Cerebellar nuclear complex (tissue), 1 donor: ENCODE results near the gene PLPP1.

Experiments used
- DNase-seq, 2 experiments: peaks; one replicate each; lab custom pipeline; 2025; lab: John Stamatoyannopoulos, UW

The PLPP1 gene

DNA sequence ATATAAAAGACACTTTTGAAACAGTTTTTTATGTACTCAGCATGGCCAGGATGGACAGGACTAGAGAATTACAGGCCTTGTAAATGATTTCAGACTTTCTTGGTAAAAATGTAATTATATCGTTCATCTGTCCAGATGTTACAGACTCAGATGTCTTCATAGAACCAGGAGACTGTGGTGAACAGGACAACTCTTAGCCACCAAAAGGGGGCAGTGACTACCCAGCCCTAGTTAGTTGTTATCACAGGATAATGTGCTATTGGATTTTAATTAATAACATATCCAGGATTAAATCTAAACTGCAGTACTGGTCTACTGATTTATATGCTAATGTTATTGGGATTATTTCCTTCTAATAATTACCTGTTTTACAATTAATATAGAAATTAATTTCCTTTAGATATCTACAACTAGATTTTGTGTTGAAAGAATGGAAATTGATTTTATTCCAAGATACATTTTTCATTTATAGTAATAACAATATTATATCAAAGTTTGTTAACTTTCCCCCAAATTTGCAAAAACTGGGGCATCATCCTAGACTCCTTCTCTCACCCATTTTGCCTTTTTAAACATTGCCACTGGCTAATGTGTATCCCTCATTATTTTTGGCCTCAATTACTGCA, 127.6 kb downstream of the PLPP1 start:
- no peak for DNase-seq

DNA sequence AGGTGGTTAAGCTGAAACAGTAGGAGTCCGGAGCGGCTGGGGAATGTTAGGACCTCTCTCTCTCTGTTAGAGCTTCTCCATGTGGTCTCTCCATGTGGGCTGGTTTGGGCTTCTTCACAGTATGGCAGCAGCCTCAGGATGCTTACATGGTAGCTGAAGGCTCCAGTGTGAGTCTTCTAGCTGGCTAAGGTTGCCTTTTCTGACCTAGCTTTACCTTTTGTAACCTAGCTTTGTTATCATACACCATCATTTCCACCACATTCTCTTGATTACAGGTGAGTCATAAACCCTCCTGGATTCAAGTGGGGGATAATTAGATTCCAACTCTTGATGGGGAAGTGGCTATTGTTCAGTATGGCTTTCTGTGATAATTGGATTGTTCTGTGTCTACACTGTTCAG, 128.5 kb downstream of the PLPP1 start:
- DNase-seq: no peak

DNA sequence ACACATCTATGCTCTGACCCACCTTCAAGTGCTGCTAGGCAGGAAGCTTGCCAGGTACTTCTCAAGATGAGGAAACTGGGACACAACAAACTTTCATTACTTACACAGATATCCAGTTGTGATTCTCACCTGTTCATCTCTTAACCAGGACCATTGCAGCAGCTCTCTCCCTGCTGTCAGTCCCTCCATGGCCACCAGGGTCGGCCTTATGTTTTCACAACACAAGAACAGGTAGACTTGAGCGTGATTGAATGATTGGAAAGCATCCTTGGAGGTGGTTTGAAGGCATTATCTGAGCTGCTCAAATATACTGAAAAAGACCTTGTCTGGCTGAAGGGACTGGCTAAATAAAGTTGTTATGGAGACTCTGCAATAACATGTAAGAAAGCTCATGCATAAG, 132.6 kb downstream of the PLPP1 start:
- DNase-seq: no peak

DNA sequence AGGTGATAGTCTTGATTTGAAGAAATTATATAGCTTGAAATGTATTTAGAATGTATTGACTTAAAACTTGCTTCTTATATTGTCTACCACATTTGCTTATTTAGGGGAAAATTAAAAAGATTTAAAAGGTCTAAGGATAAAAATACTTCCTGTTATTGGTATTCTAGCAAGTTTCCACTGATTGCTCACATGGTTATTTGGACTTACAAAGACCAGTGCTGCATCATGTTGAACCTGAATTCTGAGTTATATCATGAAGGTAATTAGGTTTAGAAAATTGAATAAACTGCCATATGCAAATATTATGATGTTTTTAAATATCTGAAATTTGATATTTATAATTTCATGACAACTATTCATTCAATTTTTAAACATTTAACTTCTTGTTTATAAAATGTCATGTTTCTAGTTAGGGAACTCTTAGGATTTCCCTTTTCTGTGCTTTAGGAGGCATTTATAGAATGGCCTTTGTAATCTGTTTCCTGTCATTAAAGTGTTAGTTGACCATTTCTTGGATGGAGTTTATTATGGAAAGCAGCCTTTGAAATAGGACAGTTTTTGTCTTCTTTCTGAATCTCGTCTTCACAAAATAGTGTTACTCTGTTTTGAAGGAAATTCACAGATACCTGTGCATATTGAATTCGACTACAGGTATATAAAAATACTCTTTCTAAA, 141.1 kb downstream of the PLPP1 start:
- no peak for DNase-seq

DNA sequence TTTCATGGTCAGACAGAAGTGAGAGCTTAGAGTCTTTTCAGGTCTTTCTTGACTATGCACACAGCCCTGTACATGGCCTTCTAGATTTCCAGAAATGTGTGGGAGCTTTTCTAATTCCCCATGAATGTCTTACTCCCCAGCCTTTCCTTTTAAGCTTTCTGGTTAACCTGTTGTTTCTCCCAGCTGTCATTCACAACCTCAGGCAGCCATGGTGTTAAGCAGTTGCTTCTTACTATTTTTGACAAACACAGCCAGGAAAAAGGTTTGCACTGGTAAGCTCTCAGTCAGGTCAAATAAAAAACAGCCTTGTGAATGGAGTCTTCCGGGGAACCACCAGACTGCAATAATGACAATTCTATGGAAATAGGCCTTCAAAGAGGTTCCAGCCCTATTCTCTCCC, 142.1 kb downstream of the PLPP1 start:
- DNase-seq: no peak

DNA sequence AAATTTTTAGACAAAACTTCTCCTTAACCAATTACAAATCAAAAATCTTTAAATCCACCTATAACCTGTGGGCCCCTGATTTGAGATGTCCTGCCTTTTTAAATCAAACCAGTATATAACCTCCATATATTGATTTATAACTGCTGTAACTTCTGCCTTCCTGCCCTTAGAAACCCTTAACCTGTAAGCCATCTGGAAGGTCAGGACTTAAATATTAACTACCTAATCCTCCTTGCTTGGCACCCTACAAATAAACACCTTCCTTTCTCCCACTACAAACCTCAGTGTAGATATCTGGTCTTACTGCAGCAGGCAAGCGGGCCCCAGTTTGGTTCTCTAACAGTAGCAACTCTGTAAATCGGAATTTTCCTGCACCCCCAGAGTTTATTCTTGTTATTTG, 143.1 kb downstream of the PLPP1 start:
- no peak for DNase-seq

DNA sequence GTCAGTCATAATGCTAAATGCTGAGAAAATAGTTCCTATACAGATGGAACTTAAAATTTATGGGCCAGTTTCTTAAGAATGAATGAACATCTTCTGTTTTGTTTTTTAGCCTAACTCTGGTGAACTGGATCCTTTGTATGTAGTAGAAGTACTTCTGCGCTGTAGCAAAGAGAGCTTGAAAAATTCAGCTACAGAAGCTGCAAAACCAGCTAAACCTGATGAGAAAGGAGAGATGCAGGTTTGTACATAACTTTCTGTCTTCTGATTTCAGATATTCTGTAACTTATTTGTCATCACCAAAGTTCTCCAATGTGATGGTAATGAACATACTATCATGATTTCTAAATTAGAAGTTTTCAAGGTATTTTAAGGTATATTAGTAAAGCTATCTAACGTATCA, 146.9 kb downstream of the PLPP1 start:
- DNase-seq: no peak

DNA sequence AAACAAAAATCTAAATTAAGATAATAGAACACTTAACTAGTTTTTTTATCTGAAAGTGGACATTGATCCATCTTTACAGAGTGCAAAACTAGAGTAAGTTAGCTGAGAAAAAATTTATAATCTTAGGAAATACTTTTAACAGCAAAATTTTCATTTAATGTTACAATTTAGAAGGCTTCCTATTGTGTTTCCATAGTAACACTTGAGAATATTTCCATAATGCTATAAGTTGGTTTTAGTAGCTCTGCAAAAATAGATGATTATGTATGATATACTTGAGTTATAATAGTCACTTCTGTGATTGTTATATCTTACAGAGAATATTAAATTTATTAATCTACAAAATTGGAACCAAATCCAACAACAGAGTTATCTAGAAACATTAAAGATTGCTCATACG, 148.4 kb downstream of the PLPP1 start:
- no peak for DNase-seq

DNA sequence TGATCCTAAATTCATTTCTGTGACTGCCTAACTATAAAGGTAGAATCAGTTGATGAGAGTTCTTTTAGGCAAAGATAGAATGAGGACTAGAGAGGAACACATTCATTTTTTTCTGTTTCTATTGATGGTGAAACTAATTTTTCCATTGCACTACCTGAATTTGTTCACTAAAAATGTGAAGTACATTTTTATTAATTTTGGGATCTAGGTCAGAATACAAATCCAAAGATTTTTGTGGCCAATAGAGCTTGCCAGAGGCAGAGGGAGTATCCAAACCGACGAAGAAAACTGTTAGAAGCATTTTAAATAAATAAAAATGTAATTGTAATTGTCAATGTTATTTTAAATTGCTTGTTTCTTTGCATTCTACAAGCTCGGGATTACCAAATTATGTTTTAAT, 148.9 kb downstream of the PLPP1 start:
- DNase-seq: no peak

DNA sequence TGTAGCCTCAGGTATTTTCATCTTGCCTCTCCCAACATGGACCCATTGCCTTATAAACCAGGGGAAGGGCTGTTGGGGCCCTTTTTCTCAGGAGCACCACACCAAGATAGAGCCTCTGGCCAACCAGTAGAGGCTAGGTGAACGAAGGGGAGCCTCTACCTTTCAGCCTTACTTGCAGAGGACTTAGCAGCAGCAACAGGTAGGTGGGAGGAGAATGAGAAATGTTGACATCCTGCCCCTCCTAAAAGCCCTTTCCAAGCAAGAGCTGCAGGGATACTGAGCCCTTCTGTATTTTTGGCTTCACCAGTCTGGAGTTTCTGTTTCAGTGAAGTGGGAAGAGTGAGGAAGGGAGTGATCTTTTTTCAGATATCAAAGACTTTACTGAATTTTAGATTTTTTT, 149.5 kb downstream of the PLPP1 start:
- DNase-seq: no peak

DNA sequence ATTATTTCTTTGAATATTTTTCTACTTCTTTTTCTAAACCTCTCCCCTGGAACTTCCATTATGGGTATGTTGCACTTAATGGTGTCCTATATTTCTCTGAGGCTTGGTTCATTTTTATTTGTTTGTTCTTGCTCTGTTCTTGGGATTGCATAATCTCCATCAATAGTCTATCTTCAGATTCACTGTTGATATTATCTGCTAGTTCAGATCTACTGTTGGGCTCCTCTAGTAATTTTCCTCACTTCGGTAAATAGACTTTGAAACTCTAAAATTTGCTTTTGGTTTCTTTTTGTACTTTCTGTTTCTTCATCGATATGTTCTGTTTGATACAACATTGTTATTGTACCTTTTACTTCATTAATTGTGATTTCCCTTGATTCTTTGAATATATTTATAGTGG, 150.7 kb downstream of the PLPP1 start:
- DNase-seq: no peak

DNA sequence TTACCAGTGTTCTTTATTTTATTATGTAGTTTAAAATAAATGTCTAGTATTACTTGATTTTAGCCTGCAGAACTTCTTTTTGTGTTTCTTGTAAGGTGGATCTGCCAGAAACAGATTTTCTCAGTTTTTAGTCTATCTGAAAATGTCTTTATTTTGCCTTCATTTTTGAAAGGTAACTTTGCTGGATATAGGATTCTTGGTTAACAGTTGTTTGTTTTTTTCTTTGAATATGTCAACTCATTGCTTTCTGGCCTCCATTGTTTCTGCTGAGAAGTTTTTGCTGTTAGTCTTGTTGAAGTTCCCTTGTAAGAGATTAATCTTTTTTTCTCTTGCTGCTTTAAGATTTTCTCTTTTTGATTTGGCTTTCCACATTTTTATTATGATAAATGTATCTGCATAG, 151.5 kb downstream of the PLPP1 start:
- DNase-seq: no peak

DNA sequence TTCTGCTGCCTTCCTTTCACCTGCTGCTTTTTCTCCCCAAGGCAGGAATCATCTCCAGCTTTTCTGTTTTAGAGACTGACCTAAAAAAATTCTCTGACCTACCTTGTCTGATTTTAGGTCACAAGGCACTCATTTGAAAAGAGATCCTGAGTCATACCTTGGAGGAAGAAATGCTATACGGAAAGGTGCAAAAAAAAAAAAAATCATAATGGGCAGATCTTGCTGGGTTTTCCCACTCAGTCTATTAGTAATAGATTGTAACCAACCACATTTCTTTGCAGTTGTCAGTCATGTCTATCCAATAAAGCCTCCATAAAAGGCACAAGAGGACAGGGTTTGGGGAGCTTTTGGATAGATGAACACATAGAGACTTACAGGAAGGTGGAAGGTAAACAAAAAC, 157.0 kb downstream of the PLPP1 start:
- no peak for DNase-seq
